ENCODE results near the gene DUSP22.

DNA sequence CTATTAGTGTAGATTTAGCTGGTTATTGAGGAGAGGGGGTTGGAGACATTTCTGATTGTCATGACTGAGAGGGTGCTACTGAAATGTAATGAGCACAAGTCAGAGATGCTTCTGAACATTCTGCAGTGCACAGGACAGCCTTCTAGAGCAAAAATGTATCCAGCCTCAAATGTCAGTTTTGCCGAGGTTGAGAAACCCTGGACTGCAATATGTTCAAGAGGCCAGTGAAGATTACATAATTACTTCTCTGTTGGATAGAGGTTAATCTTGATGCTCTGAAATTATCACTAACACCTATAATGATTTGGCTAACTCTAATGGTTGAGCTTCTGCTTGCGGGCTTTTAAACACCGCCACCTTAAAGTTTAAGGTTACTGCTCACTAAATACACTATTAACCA lies 3.4 kb upstream of the DUSP22 start:
- no peak for TF ChIP-seq ASH2L (IDR thresholded peaks at IDR 0.05; ENCODE audit: low read length)
- TF ChIP-seq, protein P1, sequence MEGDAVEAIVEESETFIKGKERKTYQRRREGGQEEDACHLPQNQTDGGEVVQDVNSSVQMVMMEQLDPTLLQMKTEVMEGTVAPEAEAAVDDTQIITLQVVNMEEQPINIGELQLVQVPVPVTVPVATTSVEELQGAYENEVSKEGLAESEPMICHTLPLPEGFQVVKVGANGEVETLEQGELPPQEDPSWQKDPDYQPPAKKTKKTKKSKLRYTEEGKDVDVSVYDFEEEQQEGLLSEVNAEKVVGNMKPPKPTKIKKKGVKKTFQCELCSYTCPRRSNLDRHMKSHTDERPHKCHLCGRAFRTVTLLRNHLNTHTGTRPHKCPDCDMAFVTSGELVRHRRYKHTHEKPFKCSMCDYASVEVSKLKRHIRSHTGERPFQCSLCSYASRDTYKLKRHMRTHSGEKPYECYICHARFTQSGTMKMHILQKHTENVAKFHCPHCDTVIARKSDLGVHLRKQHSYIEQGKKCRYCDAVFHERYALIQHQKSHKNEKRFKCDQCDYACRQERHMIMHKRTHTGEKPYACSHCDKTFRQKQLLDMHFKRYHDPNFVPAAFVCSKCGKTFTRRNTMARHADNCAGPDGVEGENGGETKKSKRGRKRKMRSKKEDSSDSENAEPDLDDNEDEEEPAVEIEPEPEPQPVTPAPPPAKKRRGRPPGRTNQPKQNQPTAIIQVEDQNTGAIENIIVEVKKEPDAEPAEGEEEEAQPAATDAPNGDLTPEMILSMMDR (IDR thresholded peaks at IDR 0.05; ENCODE audit: control extremely low read depth in 1 of 3, insufficient read depth in 1 of 3, low read depth in 1 of 3, low read length in 3 of 3): no peak
